Left ventricle myocardium inferior (tissue), 1 donor: ENCODE results near the gene KCNIP2. TPM values are rescaled to one million over a fixed set of nuclear protein-coding genes. Genes with fewer than 3 reads are reported as not detected.

Experiments
- DNase-seq: peaks from one replicate; pipeline ENCODE4 v3.0.0-alpha.2; 2020
- H3K27ac ChIP-seq: fragments of 200-600 bp; replicated peaks from 2 replicates; pipeline ENCODE4 v1.8.0; 2021
- H3K27me3 ChIP-seq: fragments of 200-600 bp; 2 replicates; pipeline ENCODE4 v1.8.0; 2021; ENCODE audit warnings: low read depth
- H3K36me3 ChIP-seq: fragments of 200-600 bp; 2 replicates; pipeline ENCODE4 v1.8.0; 2021
- H3K4me1 ChIP-seq: fragments of 200-600 bp; 2 replicates; pipeline ENCODE4 v1.8.0; 2021
- H3K4me3 ChIP-seq: fragments of 200-600 bp; 2 replicates; pipeline ENCODE4 v1.8.0; 2021; ENCODE audit warnings: mild to moderate bottlenecking, moderate library complexity
- H3K9me3 ChIP-seq: fragments of 200-600 bp; replicated peaks from 2 replicates; pipeline ENCODE4 v1.8.0; 2021
- CTCF ChIP-seq: fragments of 200-600 bp; IDR thresholded peaks from 2 replicates; pipeline ENCODE4 v1.8.0; 2021; ENCODE audit warnings: antibody characterized with exemption, mild to moderate bottlenecking, borderline replicate concordance
- intact Hi-C: fragments of 100-400 bp; cut with micrococcal nuclease; formaldehyde crosslinking; loops from one replicate; pipeline ENCODE4 v1.11.0; 2022
- total RNA-seq: library from RNA; stranded (reverse); fragmentation: NEBNext Ultra II Directional; extraction: Animal tissue kit (Norgen Biotek cat#: 25700); gene quantifications from one replicate; pipeline ENCODE4 v1.2.1, GENCODE V29; 2021
- donor health status: DM: no; HTN: yes; CAD: no; lungs with severe emphysema.

Gene KCNIP2
- total RNA-seq, 1 donor from 2014 or later = 29.2 TPM

- intact Hi-C loops = loop anchor here (5.0 kb wide), 1 partner anchor 182 kb away; no protein-coding TSS in a partner anchor
- no peak overlapping the region for H3K27ac ChIP-seq
- H3K36me3 ChIP-seq = peaks cover 57% of the 10 kb centered on the region
- H3K9me3 ChIP-seq = no peaks in the 10 kb centered on the region
- no peak for TF ChIP-seq CTCF
- H3K4me3 ChIP-seq = no peak overlapping the region
- H3K27me3 ChIP-seq = peaks cover 2% of the 10 kb centered on the region
- no peak for DNase-seq
- H3K4me1 ChIP-seq = peaks cover 44% of the 10 kb centered on the region
Measured at GRCh38 chr10:101784558-101784957, 59.0 kb downstream of the KCNIP2 start.

GRCh38 chr10:101783736-101784118 is 59.9 kb downstream of the KCNIP2 start:
- H3K27ac ChIP-seq = peak overlapping the region; percentile 36
- H3K27me3 ChIP-seq = peaks cover 10% of the 10 kb centered on the region
- peaks cover 48% of the 10 kb centered on the region for H3K36me3 ChIP-seq
- peak overlapping the region; percentile 72 for H3K4me3 ChIP-seq
- intact Hi-C loops = loop anchor here (5.0 kb wide), 1 partner anchor 181 kb away; no protein-coding TSS in a partner anchor
- DNase-seq = no peak
- peaks cover 52% of the 10 kb centered on the region for H3K4me1 ChIP-seq
- no peak for TF ChIP-seq CTCF
- H3K9me3 ChIP-seq = no peaks in the 10 kb centered on the region

GRCh38 chr10:101782811-101783735 is 60.5 kb downstream of the KCNIP2 start, which contains the start of gene NPM3:
Gene NPM3, minus strand, starts transcription at chr10:101783446. Its CDS starts 56 bp downstream, at chr10:101783390.
- TF ChIP-seq CTCF = no peak
- peak within 1 kb of the TSS; percentile 72 for H3K4me3 ChIP-seq
- peaks cover 56% of the 10 kb centered on the region for H3K4me1 ChIP-seq
- peak within 1 kb of the TSS; percentile 36 for H3K27ac ChIP-seq
- intact Hi-C loops = loop anchor here (5.0 kb wide), 1 partner anchor 181 kb away; no protein-coding TSS in a partner anchor
- peak; percentile 79 for DNase-seq
- H3K36me3 ChIP-seq = peaks cover 42% of the 10 kb centered on the region
- peaks cover 17% of the 10 kb centered on the region for H3K27me3 ChIP-seq
- no peaks in the 10 kb centered on the region for H3K9me3 ChIP-seq

- Histone ChIP-seq H3K9me3 (no peaks in the 10 kb centered on the region), H3K27me3 (peaks cover 26% of the 10 kb centered on the region), H3K36me3 (peaks cover 33% of the 10 kb centered on the region), H3K4me1 (peaks cover 56% of the 10 kb centered on the region), H3K4me3 (peak overlapping the region; percentile 72), H3K27ac (no peak overlapping the region)
- intact Hi-C loops = loop anchor here (5.0 kb wide), 1 partner anchor 180 kb away; no protein-coding TSS in a partner anchor
- DNase-seq = no peak
- TF ChIP-seq CTCF = no peak
Measured at GRCh38 chr10:101781984-101782810, 61.4 kb downstream of the KCNIP2 start.

GRCh38 chr10:101781655-101781983 is 62.0 kb downstream of the KCNIP2 start:
- Histone ChIP-seq H3K36me3 (peaks cover 27% of the 10 kb centered on the region), H3K9me3 (no peaks in the 10 kb centered on the region), H3K27ac (no peak overlapping the region), H3K4me3 (no peak overlapping the region), H3K4me1 (peaks cover 56% of the 10 kb centered on the region), H3K27me3 (peaks cover 31% of the 10 kb centered on the region)
- DNase-seq = no peak
- TF ChIP-seq CTCF = no peak
- intact Hi-C loops = loop anchor here (5.0 kb wide), 1 partner anchor 179 kb away; no protein-coding TSS in a partner anchor
